ENCODE results near the gene NKD2.

- TF ChIP-seq EZH2 (IDR thresholded peaks at IDR 0.05; ENCODE audit: borderline replicate concordance, low read length) (no peak), CTCF (IDR thresholded peaks at IDR 0.05; ENCODE audit: low read length) (no peak)
These were observed 26.4 kb downstream of the NKD2 start for GRCh38 chr5:1034986-1035385.

Measured in OCI-LY1 (cell line).